ENCODE measurements around the gene AGPAT1.
A peak's percentile ranks its signal among the peaks of the same experiment; 100 is the strongest.

AGPAT1 gene

GRCh38 chr6:32168807-32169591 lies 6.9 kb downstream of the AGPAT1 start:
- DNase-seq (ENCODE audit: low spot score), result no peak

GRCh38 chr6:32168350-32168749 lies 7.5 kb downstream of the AGPAT1 start:
- DNase-seq (ENCODE audit: low spot score), result no peak

- no peak for DNase-seq (ENCODE audit: low spot score)
Observed at GRCh38 chr6:32167761-32168262, 8.1 kb downstream of the AGPAT1 start.

GRCh38 chr6:32167154-32167760 lies 8.6 kb downstream of the AGPAT1 start:
- DNase-seq (ENCODE audit: low spot score), result no peak

DNA sequence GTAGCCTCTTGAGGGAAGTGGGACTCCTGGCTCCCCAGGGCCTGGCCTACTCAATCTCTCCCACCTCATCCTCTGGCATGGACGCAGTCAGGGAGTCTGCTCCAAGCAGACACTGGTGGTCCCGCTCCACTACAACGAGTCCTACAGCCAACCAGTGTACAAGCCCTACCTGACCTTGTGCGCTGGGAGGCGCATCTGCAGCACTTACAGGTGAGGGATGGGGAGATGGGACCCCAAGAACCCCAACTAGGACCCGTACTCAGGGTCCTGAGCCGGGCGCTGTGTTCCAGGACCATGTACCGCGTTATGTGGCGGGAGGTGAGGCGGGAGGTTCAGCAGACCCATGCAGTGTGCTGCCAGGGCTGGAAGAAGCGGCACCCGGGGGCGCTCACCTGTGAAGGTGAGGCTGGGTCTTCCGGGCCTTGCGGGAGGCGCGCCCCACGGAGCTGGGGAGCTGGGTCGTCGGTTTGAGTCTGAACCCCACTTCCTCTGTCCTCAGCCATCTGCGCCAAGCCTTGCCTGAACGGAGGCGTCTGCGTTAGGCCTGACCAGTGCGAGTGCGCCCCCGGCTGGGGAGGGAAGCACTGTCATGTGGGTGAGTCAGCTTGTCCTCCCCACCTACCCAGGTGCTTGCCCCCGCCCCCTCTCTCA lies 9.3 kb downstream of the AGPAT1 start:
- no peak for DNase-seq (ENCODE audit: low spot score)

- DNase-seq (ENCODE audit: low spot score), result no peak
Observed at GRCh38 chr6:32164295-32164694, 11.6 kb downstream of the AGPAT1 start, which contains the start of gene EGFL8. EGFL8 (plus strand) TSS chr6:32164595; CDS start chr6:32166166, 1,571 bp downstream.

DNA sequence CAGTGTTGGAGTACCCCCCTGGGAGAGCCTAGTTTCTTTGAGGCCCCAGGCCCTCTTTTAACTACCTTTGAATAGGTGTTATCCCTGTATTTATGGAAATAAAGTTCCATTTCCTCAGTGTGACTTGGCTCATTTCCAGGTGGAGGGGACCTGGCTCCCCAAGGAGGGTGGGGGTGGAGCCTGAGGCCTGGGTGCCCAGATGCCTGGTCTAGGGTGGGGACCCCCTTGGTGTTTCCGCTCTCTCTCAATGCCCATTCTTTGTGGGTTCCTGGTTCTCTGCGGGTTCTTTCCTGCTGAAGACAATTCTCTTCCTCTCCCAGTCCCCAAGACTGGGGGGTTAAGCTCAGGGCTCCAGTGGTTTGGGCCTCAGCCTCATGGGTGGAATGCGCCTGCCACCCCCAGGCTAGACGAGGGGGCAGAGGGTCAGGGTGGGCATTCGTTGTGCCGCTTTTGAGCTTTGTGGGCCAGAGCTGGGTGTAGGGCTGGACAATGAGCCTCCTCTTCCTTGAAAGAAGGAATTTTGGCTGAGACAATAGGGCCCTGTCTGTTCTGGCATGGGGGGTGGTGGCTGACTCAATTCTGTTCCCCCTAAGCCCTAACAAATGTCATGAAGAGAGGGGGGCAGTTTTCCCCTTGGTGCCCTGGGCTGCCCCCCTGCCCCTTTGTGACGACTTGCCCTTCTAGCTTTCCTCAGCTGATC lies 12.2 kb downstream of the AGPAT1 start:
- no peak for DNase-seq (ENCODE audit: low spot score)

GRCh38 chr6:32158052-32158451 lies 17.8 kb downstream of the AGPAT1 start:
- no peak for DNase-seq (ENCODE audit: low spot score)

DNA sequence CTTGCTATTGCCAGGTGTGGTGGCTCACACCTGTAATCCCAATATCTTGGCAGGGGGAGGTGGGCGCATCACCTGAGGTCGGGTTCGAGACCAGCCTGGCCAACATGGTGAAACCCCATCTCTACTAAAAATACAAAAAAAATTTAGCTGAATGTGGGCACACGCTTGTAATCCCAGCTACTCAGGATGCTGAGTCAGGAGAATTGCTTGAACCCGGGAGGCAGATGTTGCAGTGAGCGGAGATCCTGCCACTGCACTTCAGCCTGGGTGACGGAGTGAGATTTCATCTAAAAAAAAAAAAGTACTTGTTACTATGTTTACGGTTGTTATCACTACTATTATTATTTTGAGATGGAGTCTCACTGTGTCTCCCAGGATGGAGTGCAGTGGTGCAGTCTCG lies 19.0 kb downstream of the AGPAT1 start:
- DNase-seq (ENCODE audit: low spot score), result no peak

DNA sequence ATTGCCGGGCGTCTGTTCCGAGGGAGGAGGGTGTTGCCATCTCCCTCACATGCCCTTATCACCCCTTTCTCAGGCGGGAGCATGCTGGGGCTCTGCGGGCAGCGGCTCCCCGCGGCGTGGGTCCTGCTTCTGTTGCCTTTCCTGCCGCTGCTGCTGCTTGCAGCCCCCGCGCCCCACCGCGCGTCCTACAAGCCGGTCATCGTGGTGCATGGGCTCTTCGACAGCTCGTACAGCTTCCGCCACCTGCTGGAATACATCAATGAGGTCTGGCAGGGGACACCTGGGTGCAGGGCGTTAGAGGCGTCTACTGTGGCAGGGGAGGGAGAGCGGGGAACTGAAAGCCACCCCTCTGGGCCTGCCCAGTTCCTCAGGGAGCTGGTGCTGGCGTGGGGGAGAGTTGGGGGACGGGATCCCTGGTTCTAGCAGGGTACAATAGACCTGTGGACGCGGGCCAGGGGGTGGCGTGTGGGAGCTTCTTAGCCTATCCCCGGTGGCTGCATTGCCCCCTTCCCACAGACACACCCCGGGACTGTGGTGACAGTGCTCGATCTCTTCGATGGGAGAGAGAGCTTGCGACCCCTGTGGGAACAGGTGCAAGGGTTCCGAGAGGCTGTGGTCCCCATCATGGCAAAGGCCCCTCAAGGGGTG lies 21.2 kb downstream of the AGPAT1 start:
- peak; percentile 78 for DNase-seq (ENCODE audit: low spot score)

DNA sequence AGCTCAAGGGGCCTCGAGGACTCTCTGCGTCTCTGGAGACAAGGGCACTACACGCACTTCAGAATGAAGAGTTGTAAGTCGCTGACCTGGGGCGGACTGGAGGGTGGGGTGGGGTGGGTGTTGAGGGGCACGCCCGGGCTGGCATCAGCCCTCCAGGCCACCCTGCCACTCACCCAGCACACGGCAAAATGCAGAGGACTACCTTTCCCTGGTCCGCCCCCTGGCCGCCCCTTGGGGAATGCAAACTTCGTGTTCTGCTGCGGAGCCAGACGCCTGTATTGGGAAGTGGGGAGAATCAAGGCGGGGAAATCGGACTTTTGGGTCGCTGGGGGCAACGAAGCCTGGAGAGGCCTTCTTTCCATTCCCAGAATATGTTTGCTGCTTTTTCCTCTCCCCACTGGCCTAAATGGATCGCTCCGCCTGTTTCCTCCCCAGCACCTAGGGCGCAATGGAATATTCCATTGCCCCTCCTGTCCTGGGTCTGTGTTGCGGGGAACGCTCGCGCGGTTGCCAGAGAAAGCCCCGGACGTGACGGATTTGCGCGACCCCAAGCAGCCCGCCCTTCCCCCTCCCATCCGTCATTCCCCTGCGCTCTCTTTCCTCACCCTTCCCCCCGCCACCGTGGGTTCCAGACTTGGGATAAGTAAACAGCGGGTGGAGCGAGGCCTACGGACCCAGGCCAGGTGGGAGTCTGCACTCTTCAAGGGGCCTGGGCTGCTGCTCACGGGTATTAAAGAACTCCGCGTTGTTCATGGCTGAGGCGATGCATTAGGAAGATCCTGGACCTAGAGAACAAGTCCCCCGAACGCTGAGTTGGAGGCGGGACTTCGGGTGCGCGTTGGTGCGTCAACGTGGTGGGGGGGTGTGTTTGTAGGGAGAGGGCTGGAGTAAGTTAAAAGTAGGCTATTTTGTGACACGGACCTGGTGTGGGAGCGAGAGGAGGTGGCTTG lies 22.0 kb downstream of the AGPAT1 start, which contains the start of gene PPT2:
Gene PPT2, plus strand, starts transcription at position 578 of the 950 bp plus-strand sequence. CDS start 454 bp downstream, outside the sequence.
- DNase-seq (ENCODE audit: low spot score), result peak; percentile 81

DNA sequence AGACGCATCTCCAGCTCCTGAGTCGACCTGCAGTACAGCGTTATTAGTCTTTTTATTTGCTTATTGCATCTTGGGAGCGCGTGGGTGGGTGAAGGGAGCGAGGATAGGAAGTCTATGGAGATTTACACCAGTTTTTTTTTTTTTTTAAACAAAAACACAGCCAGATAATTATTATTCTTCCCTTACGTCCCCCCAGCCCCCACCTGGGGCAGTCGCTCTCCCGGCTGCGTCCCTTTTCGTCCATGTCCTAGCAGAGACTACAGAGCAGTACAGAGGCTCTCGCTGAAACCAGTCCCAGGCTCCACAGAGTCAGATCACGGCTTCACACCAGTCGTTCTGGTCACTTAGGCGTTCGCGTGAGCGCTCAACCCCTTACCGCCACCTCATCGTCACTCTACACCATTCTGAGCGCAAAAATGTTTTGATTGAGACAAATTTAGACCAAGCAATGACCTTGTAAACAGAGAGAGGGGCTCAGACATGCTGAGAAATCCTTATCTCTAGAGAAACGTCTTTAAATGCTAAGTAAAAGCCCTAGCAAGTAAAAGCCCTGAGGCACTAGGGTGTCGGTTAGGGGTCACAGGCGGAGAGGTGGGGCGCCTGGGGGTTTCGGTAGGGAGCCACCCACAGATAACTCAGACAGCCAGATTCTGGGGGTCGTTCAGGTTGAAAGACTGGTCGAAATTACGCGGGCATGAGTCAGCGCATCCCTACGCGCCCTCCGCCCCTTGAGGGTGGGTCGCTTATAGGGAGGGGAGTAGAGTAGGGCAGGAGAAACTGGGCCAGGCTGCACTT lies 22.9 kb downstream of the AGPAT1 start:
- DNase-seq (ENCODE audit: low spot score), result peak; percentile 18

DNA sequence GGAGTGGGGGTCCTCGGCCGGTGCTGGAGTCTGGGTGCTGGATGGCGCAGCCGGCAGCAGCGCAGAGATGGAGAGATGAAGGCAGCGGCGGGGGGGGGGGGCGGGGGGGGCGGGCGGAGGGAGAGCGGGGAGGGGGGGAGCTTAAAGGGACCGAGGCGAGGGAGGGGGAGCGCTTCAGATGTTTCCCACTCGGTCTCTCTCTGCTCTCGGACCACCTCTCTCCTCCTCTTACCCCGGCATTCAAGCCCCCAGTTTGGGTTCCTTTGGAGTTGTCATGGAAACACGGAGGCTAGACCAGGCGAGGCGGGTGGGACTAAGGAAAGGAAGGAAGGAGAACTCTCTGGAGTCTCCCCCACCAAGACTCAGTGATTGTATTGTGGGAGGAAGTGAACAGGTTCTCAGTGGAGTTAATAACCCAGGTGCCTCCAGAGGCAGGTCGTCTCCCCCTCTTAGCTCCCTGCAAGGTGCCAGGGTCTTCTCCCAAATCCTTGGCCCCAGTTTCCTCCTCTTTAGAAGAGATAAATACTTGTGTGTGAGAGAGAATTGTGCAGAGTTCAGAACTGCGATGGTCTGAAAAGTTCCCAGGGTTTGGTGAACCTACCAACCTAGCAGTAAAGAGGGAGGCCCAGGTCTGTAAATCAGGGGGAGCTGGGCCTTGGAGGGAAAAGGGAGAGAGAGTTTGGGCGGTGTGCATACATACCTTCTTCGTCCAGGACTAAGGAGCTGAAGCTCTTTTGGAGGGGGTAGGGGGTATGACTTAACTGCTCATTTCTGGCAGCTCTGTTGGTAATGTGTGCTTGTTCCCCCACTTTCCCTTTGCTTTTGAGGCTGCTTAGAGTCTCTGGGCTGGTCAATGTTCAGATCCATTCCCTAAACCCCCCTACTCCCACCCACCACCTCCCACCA lies 23.8 kb downstream of the AGPAT1 start, which contains the start of gene PRRT1:
Gene PRRT1, minus strand, starts transcription at position 77 of the 906 bp plus-strand sequence. CDS start 112 bp downstream, outside the sequence.
- no peak for DNase-seq (ENCODE audit: low spot score)

DNA sequence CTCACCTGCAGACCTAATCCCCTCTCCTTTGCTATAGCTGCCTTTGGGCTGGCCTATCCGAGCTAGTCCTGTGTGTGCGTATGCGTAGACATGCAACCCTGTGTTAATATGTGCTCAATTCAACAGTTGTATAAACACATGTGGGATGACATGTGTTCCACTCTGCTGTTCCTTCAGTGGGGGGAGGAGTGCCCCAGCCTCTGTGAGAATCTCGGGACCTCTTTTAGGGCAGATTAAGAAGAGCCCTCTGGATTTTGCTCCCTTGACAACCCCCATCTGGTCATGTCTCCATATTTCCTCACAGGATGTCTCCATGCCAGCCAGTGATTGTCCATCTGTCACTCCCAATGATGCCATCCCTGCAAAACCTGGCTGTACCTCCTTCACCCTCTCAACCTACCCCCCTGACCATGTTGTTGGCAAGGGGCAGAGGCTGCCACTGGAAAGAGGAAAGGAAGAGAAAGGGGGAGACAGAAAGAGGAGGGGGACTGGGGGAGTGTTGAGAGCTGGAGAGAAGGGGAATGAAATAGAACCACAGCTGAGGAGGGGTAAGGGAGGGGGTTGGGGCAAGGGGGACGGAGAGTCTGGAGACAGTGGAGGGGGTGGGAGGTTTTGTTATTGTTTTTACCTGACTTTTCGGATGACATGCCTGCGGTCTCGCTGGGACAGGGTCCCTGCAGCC lies 24.6 kb downstream of the AGPAT1 start:
- no peak for DNase-seq (ENCODE audit: low spot score)

DNA sequence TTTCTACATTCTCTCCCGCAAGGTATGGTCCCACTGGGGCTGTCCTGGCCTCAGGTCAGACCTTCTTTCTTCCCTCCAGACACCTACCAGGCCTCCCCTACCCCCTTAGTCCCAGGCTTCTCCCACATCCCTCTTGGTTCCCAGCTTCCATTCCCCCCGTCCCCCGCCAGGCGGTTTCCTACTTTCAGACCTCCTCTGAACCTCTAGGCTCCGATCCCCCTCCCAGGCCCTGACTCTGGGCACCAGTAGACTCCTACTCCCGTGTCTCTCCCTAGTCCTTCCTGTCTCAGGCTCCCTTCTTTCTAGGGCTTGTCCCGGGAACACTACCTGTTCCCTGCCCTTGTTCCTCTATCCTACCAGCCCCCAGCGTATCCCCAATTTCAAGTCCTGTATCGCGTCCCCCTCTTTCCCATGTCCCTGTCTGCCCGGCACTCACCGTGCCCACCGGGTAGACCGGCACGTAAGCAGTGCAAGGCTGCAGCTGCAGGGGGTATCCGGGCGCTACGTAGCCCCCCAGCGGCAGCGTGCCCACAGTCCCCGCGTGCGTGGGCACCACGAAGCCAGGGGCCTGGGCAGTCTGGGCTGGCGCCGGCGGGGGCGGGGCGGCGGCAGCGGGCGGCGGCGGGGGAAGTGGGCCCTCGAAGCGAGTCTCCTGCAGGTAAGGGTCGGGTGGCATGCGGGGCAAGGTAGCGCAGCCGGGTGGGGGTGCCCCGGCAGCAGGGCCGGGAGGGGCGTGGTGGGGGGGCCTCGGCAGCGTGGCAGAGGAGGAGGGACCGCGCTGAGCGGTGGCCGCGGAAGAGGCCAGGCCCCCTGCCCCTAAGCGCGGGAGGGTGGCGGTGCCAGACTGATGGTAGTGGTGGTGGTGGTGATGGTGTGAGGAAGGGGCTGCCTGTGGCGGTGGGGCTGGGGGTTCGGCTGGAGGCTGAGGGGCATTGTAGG lies 25.7 kb downstream of the AGPAT1 start:
- DNase-seq (ENCODE audit: low spot score), result no peak

DNA sequence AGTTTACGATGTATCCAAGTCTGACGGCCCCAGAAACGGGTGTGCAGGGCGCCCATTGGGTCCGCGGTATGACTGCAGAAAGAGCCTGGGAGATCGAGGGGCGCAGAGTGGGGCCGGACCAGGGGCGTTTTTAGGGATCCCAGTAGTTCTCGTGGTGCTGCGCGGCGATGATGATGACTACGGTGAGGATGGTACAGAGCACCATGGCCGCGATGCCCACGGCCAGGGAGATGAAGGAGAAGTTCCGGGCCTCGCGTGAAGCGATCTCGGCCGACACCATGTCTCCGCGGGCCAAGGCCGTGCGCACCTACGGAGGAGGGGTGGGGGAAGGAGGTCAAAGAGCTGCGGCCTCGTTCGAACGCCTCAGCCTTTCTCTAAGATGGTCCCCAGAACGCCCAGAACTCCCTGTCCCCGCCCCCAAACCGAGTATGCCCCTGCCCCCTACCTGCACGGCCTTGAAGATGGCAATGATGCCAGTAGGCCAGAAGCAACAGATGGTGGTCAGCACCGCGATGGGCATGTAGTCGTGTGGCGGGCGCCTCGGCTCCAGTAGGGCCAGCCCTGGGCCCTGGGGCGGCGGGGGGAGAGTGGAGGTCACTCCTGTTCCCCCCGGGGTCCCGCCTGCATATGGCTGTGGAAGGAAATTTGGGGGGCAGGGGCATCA lies 26.7 kb downstream of the AGPAT1 start:
- DNase-seq (ENCODE audit: low spot score), result no peak
